ENCODE measurements around the gene SOBP.

GRCh38 chr6:107496892-107497684 lies 7.2 kb downstream of the SOBP start:
- TF ChIP-seq, protein P1, sequence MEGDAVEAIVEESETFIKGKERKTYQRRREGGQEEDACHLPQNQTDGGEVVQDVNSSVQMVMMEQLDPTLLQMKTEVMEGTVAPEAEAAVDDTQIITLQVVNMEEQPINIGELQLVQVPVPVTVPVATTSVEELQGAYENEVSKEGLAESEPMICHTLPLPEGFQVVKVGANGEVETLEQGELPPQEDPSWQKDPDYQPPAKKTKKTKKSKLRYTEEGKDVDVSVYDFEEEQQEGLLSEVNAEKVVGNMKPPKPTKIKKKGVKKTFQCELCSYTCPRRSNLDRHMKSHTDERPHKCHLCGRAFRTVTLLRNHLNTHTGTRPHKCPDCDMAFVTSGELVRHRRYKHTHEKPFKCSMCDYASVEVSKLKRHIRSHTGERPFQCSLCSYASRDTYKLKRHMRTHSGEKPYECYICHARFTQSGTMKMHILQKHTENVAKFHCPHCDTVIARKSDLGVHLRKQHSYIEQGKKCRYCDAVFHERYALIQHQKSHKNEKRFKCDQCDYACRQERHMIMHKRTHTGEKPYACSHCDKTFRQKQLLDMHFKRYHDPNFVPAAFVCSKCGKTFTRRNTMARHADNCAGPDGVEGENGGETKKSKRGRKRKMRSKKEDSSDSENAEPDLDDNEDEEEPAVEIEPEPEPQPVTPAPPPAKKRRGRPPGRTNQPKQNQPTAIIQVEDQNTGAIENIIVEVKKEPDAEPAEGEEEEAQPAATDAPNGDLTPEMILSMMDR (IDR thresholded peaks at IDR 0.05): no peak
- TF ChIP-seq EZH2 (IDR thresholded peaks at IDR 0.05; ENCODE audit: borderline replicate concordance, insufficient read depth, low read depth, low read length, poor library complexity, severe bottlenecking): no peak
